Lung (tissue), 12 donors: Measurements from ENCODE around the gene CHST7. TPM values are rescaled to one million over a fixed set of nuclear protein-coding genes. Genes with fewer than 3 reads are reported as not detected.

ENCODE experiments used
- ATAC-seq: fragments of 200-7000 bp; cut with Tn5 transposase; one replicate; pipeline ENCODE4 v1.9.1; 2020; ENCODE audit warnings: moderate number of reproducible peaks; ENCODE audit not compliant: insufficient read depth, low FRiP score
- DNase-seq, 3 donors: peaks; one replicate each; pipeline ENCODE4 v3.0.0-alpha.2; 2013 to 2017
- H3K27ac ChIP-seq, 2 donors: one replicate each; pipeline ENCODE4 v1.5.1; 2013; ENCODE audit warnings: mild to moderate bottlenecking in 2 of 2, moderate library complexity in 2 of 2, control low read depth in 1 of 2, inconsistent platforms in 1 of 2, low read depth in 1 of 2, low read length in 1 of 2
- H3K27me3 ChIP-seq, 3 donors: one replicate each; pipeline ENCODE4 v1.5.1; 2013; ENCODE audit warnings: low read length in 2 of 3; ENCODE audit not compliant: control insufficient read depth in 3 of 3, insufficient read depth in 3 of 3
- H3K36me3 ChIP-seq, 4 donors: one replicate each; pipeline ENCODE4 v1.5.1; 2013; ENCODE audit warnings: low read length in 4 of 4, mild to moderate bottlenecking in 1 of 4, moderate library complexity in 1 of 4; ENCODE audit not compliant: control insufficient read depth in 4 of 4, insufficient read depth in 4 of 4
- H3K4me1 ChIP-seq, 5 donors: one replicate each; pipeline ENCODE4 v1.5.1; 2013; ENCODE audit warnings: low read length in 5 of 5, mild to moderate bottlenecking in 2 of 5, moderate library complexity in 1 of 5; ENCODE audit not compliant: control insufficient read depth in 5 of 5, insufficient read depth in 5 of 5
- H3K4me3 ChIP-seq: one replicate; pipeline ENCODE4 v1.5.1; 2013; ENCODE audit warnings: mild to moderate bottlenecking, control low read depth, moderate library complexity
- H3K9ac ChIP-seq, 2 donors: one replicate each; pipeline ENCODE4 v1.5.1; 2013; ENCODE audit warnings: low read length in 2 of 2, control low read depth in 1 of 2; ENCODE audit not compliant: insufficient read depth in 1 of 2
- H3K9me3 ChIP-seq, 4 donors: one replicate each; pipeline ENCODE4 v1.5.1; 2013; ENCODE audit warnings: low read length in 3 of 4, mild to moderate bottlenecking in 1 of 4, moderate library complexity in 1 of 4; ENCODE audit not compliant: control insufficient read depth in 4 of 4, insufficient read depth in 3 of 4
- CTCF ChIP-seq: IDR thresholded peaks from 2 replicates; pipeline ENCODE4 v1.5.1; 2012; ENCODE audit warnings: mild to moderate bottlenecking; ENCODE audit errors: control extremely low read depth, extremely low read depth
- WGBS, 2 donors: extraction: QIAGEN DNeasy Blood & Tissue Kit; methylation state at CpG; one replicate each; pipeline ENCODE4 v1.1.7; 2013; 5-methylcytosine and 5-hydroxymethylcytosine counted together
- polyA plus RNA-seq, 2 donors: library from polyadenylated mRNA; stranded (reverse); fragments of 200-250 nt; gene quantifications; one replicate each; pipeline ENCODE4 v1.2.1, GENCODE V29; 2013
- total RNA-seq, 2 donors: library from RNA; depleted of rRNA in 1 of 2; stranded (reverse); fragments of >200 nt in 1 of 2; gene quantifications; one replicate each; pipeline ENCODE4 v1.2.1, GENCODE V29; 2014 to 2021
- donor health status: control.
- donor health status: control.
- donor health status: Bipolar disorder and iron deficiency.
- donor health status: healthy.
- donor health status: DM: yes; HTN: yes; CAD: no.

CHST7 gene
- total and polyA plus RNA-seq, 4 donors, result 2.0 to 8.5 (median 7.9) TPM

GRCh38 chrX:46628460-46629371 is 55.2 kb downstream of the CHST7 start:
- H3K27me3 ChIP-seq, result peaks cover 0 to 6% (median 2%) of the 10 kb centered on the region in 3 donors
- peak overlapping the region in 1 of 2 donors; percentile 32 for H3K9ac ChIP-seq
- no peak for TF ChIP-seq CTCF
- ATAC-seq (peak; percentile 80), DNase-seq (peak in 2 of 3 donors; percentile 65 to 79)
- H3K27ac ChIP-seq, result peak overlapping the region; percentile 51 to 82
- H3K36me3 ChIP-seq, result no peaks in the 10 kb centered on the region
- 17 to 49% methylated on average over 6 of the region's 6 CpGs for WGBS, 2 donors
- H3K9me3 ChIP-seq, result peaks cover 0 to 3% (median 0%) of the 10 kb centered on the region in 4 donors
- H3K4me1 ChIP-seq, result peaks cover 0 to 30% (median 6%) of the 10 kb centered on the region in 5 donors
- H3K4me3 ChIP-seq, result no peak overlapping the region

GRCh38 chrX:46630141-46630540 is 56.6 kb downstream of the CHST7 start:
- peaks cover 0 to 30% (median 6%) of the 10 kb centered on the region in 5 donors for H3K4me1 ChIP-seq
- ATAC-seq (no peak), DNase-seq (no peak)
- no peak for TF ChIP-seq CTCF
- WGBS, 2 donors, result 65 to 100% methylated on average over 1 of the region's 1 CpG
- H3K9ac ChIP-seq, result no peak overlapping the region
- H3K4me3 ChIP-seq, result no peak overlapping the region
- no peak overlapping the region for H3K27ac ChIP-seq
- no peaks in the 10 kb centered on the region for H3K36me3 ChIP-seq
- peaks cover 0 to 3% (median 2%) of the 10 kb centered on the region in 3 donors for H3K27me3 ChIP-seq
- peaks cover 0 to 3% (median 0%) of the 10 kb centered on the region in 4 donors for H3K9me3 ChIP-seq

- no peak overlapping the region for H3K4me3 ChIP-seq
- DNase-seq, result no peak
- WGBS, 2 donors, result 63 to 71% methylated on average over 3 of the region's 3 CpGs
- H3K27me3 ChIP-seq, result peaks cover 3 to 5% (median 3%) of the 10 kb centered on the region in 3 donors
- H3K9me3 ChIP-seq, result no peaks in the 10 kb centered on the region
- H3K4me1 ChIP-seq, result peaks cover 0 to 6% (median 1%) of the 10 kb centered on the region in 5 donors
- TF ChIP-seq CTCF, result no peak
- H3K36me3 ChIP-seq, result no peaks in the 10 kb centered on the region
- H3K27ac ChIP-seq, result no peak overlapping the region
- no peak overlapping the region for H3K9ac ChIP-seq
- ATAC-seq, result no peak
These were observed 61.0 kb downstream of the CHST7 start for GRCh38 chrX:46634577-46634976.
